ENCODE measurements around the gene APOM.

Gene APOM

DNA sequence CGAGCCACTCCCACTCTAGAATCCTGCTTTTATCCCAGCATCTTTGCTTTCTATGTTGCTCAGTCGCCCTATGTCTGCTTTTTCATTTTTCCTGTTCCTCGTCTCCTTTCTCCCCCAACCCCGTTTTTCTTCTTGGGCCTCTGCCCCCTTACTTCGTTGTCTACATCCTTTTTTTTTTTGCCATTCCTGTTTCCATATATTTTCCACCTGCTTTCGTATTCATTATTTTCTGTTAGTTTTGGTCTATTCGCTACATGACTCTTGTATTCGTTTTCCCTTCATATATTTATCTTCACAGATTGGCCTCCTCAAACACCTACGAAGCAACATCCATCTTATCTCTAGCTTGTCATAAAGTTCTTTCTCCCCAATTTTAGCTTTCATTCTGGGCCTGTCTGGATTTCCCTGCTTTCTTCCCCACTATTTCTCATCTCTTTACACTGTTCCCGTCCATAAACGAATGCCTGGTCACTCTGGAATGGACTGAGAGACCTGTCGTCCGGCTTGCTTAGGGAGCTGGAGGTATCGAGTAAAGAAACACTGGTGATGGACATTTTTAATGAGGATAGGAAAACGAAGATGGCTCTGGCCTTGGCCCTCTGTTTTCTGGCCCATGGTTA is 34.3 kb upstream of the APOM start:
- peak overlapping the region; percentile 96 for H3K4me3 ChIP-seq (ENCODE audit: low read depth, low read length)
- TF ChIP-seq, protein P1, sequence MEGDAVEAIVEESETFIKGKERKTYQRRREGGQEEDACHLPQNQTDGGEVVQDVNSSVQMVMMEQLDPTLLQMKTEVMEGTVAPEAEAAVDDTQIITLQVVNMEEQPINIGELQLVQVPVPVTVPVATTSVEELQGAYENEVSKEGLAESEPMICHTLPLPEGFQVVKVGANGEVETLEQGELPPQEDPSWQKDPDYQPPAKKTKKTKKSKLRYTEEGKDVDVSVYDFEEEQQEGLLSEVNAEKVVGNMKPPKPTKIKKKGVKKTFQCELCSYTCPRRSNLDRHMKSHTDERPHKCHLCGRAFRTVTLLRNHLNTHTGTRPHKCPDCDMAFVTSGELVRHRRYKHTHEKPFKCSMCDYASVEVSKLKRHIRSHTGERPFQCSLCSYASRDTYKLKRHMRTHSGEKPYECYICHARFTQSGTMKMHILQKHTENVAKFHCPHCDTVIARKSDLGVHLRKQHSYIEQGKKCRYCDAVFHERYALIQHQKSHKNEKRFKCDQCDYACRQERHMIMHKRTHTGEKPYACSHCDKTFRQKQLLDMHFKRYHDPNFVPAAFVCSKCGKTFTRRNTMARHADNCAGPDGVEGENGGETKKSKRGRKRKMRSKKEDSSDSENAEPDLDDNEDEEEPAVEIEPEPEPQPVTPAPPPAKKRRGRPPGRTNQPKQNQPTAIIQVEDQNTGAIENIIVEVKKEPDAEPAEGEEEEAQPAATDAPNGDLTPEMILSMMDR (IDR thresholded peaks at IDR 0.05; ENCODE audit: low read depth, low read length, missing control alignments), result no peak
- no peak for DNase-seq (ENCODE audit: low read depth)
- in situ Hi-C loops (cut with HindIII; ENCODE audit: low sequenced_read_pairs), result no loop called here

DNA sequence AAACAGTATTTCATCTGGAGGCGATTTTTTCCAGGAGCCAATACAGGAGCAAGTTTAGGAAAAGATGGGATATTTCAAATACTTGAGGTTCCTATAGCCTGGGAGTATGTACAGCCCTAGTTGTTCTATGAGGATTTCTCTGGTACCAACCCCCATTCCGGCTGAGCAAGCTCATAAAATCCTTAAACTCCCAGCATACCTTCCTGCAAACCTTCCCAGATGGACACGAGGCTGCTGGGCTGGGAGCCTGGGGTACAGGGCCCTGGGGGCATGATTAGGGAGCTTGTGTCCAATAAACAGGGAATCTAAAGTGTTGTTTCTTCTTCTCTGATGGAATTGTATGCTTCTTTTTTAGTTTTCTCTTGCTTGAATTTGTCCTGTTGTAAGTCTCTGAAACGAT is 33.7 kb upstream of the APOM start:
- in situ Hi-C loops (cut with HindIII; ENCODE audit: low sequenced_read_pairs), result no loop called here
- TF ChIP-seq, protein P1 (IDR thresholded peaks at IDR 0.05; ENCODE audit: low read depth, low read length, missing control alignments), result no peak
- DNase-seq (ENCODE audit: low read depth), result no peak
- H3K4me3 ChIP-seq (ENCODE audit: low read depth, low read length), result peak overlapping the region; percentile 96

DNA sequence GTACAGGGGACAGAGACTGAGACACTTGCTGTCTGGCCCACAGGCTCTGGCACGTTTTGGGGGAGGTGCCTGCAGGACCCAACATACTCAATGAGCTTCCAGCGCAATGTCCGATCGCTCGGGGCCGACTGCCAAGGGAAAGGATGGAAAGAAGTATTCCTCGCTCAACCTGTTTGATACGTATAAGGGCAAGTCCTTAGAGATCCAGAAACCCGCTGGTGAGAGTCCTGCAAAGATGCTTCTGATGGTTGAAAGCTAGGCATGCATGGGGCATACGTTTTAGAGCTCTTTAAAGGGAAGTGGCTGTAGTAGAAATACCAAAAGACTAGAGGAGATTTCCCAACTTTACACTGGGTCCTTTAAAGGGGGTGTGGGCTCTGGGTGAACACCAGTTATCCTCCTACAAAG is 33.0 kb upstream of the APOM start:
- no peak for DNase-seq (ENCODE audit: low read depth)
- in situ Hi-C loops (cut with HindIII; ENCODE audit: low sequenced_read_pairs), result no loop called here
- TF ChIP-seq, protein P1 (IDR thresholded peaks at IDR 0.05; ENCODE audit: low read depth, low read length, missing control alignments), result no peak
- H3K4me3 ChIP-seq (ENCODE audit: low read depth, low read length), result peak overlapping the region; percentile 96

DNA sequence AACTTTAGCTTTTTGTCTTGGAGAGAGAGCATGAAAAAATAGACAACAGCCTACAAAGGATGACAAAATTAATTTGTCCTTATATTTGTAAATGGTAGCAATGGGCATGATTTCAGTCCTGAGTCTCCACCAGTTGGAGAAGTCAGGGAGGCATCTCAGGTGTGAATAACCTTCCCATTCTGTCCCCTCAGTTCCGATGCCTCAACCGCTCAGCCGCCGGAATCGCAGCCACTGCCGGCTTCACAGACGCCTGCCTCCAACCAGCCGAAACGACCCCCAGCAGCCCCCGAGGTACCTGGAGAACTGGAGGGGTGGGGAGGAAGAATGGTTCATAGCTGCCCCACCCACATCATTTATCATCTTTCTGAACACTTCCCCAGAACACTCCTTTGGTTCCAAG is 31.6 kb upstream of the APOM start:
- TF ChIP-seq, protein P1 (IDR thresholded peaks at IDR 0.05; ENCODE audit: low read depth, low read length, missing control alignments), result no peak

DNA sequence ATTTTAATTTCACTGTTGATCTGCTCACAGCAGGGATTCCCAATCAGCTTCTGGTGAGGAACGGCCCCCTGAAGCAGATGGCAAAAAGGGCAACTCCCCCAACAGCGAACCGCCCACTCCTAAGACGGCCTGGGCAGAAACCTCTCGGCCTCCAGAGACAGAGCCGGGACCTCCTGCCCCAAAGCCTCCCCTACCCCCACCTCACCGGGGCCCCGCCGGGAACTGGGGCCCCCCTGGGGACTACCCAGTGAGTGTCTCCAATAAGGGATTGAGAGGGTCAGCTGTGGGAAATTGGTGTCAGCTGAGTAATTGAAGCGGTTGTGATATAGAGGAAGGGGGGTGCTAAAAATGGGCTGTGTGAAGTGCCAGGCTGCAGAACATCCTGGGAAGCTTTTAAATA is 28.7 kb upstream of the APOM start:
- in situ Hi-C loops (cut with HindIII; ENCODE audit: low sequenced_read_pairs), result no loop called here
- H3K4me3 ChIP-seq (ENCODE audit: low read depth, low read length), result no peak overlapping the region
- no peak for DNase-seq (ENCODE audit: low read depth)
- TF ChIP-seq, protein P1 (IDR thresholded peaks at IDR 0.05; ENCODE audit: low read depth, low read length, missing control alignments), result no peak

More for the DNA sequence above, 31.6 kb upstream of the APOM start:
- in situ Hi-C loops (cut with HindIII; ENCODE audit: low sequenced_read_pairs), result no loop called here
- H3K4me3 ChIP-seq (ENCODE audit: low read depth, low read length), result no peak overlapping the region
- DNase-seq (ENCODE audit: low read depth), result no peak

DNA sequence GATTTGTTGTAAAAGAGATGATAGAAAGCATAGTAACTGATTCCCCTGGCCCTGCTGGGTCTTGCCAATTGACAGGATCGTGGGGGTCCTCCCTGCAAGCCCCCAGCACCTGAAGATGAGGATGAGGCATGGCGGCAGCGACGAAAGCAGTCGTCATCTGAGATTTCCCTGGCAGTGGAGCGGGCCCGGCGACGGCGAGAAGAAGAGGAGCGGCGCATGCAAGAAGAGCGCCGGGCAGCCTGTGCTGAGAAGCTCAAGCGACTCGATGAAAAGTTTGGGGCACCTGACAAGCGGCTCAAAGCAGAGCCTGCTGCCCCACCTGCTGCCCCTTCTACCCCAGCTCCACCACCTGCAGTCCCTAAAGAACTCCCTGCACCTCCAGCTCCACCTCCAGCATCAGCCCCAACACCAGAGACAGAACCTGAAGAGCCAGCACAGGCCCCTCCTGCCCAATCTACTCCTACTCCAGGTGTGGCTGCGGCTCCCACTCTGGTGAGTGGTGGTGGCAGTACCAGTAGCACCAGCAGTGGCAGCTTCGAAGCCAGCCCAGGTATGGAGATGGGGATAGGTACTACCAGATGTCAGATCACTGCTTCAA is 27.9 kb upstream of the APOM start:
- H3K4me3 ChIP-seq (ENCODE audit: low read depth, low read length), result no peak overlapping the region
- TF ChIP-seq, protein P1 (IDR thresholded peaks at IDR 0.05; ENCODE audit: low read depth, low read length, missing control alignments), result no peak
- DNase-seq (ENCODE audit: low read depth), result no peak
- in situ Hi-C loops (cut with HindIII; ENCODE audit: low sequenced_read_pairs), result no loop called here
